OCI-LY1 (cell line): ENCODE measurements around the gene SRP14.

Experiments
- H2AFZ ChIP-seq: fragments of 200-600 bp; sonication (generic), shearing (Covaris generic); 2 replicates; pipeline ENCODE4 v1.6.0; 2014; ENCODE audit warnings: antibody characterized with exemption, mild to moderate bottlenecking, low read length
- H3F3A ChIP-seq: fragments of 200-600 bp; sonication (generic), shearing (Covaris generic); 2 replicates; pipeline ENCODE4 v1.6.0; 2014; ENCODE audit warnings: mild to moderate bottlenecking, antibody characterized with exemption, low read length, moderate library complexity; ENCODE audit not compliant: insufficient read depth
- H3K27ac ChIP-seq: fragments of 200-600 bp; sonication (generic); 2 replicates; pipeline ENCODE4 v1.5.1; 2014; ENCODE audit warnings: low read length, mixed run types, mild to moderate bottlenecking, low read depth; ENCODE audit not compliant: poor library complexity, severe bottlenecking
- H3K27me3 ChIP-seq: fragments of 200-600 bp; sonication (generic); 2 replicates; pipeline ENCODE4 v1.6.0; 2014; ENCODE audit warnings: antibody characterized with exemption, mild to moderate bottlenecking, low read length, moderate library complexity; ENCODE audit not compliant: insufficient read depth
- H3K36me3 ChIP-seq: fragments of 200-600 bp; sonication (generic); 2 replicates; pipeline ENCODE4 v1.6.1; 2014; ENCODE audit warnings: mild to moderate bottlenecking, antibody characterized with exemption, low read length, moderate library complexity, mixed read lengths; ENCODE audit not compliant: insufficient read depth
- H3K4me1 ChIP-seq: fragments of 200-600 bp; sonication (generic); 2 replicates; pipeline ENCODE4 v1.5.1; 2014; ENCODE audit warnings: mild to moderate bottlenecking, low read length, moderate library complexity; ENCODE audit not compliant: insufficient read depth, severe bottlenecking
- H3K4me2 ChIP-seq: fragments of 200-600 bp; sonication (generic), shearing (Covaris generic); 2 replicates; pipeline ENCODE4 v1.6.1; 2014; ENCODE audit warnings: low read length
- H3K4me3 ChIP-seq: fragments of 200-600 bp; sonication (generic); 2 replicates; pipeline ENCODE4 v1.5.1; 2014; ENCODE audit warnings: low read length, low read depth, mild to moderate bottlenecking, mixed read lengths; ENCODE audit not compliant: poor library complexity, severe bottlenecking
- H3K79me2 ChIP-seq: fragments of 200-600 bp; shearing (Covaris generic); 2 replicates; pipeline ENCODE4 v1.6.1; 2016; ENCODE audit warnings: mixed run types, low read length, mixed read lengths; ENCODE audit not compliant: insufficient read depth
- H3K9ac ChIP-seq: fragments of 200-600 bp; sonication (generic), shearing (Covaris generic); 2 replicates; pipeline ENCODE4 v1.6.1; 2014; ENCODE audit warnings: mild to moderate bottlenecking, low read length, mixed read lengths
- H3K9me2 ChIP-seq: fragments of 200-600 bp; sonication (generic), shearing (Covaris generic); 2 replicates; pipeline ENCODE4 v1.6.1; 2014; ENCODE audit warnings: low read depth, mild to moderate bottlenecking, low read length, mixed read lengths
- H3K9me3 ChIP-seq: fragments of 200-600 bp; shearing (Covaris generic); 2 replicates; pipeline ENCODE4 v1.6.1; 2014; ENCODE audit warnings: low read length, mixed read lengths
- H4K20me1 ChIP-seq: fragments of 200-600 bp; sonication (generic), shearing (Covaris generic); 2 replicates; pipeline ENCODE4 v1.6.0; 2016; ENCODE audit warnings: mild to moderate bottlenecking, low read length; ENCODE audit not compliant: insufficient read depth
- CTCF ChIP-seq: fragments of 200-600 bp; sonication (generic), shearing (Covaris generic); IDR thresholded peaks from 2 replicates; pipeline ENCODE4 v1.5.1; 2017; ENCODE audit warnings: mild to moderate bottlenecking, antibody characterized with exemption, low read length, moderate library complexity, mixed read lengths
- EZH2 ChIP-seq: fragments of 200-600 bp; sonication (generic), shearing (Covaris generic); IDR thresholded peaks from 2 replicates; pipeline ENCODE4 v1.8.0; 2017; ENCODE audit warnings: borderline replicate concordance, mixed run types, mild to moderate bottlenecking, antibody characterized with exemption, low read length, moderate library complexity, mixed read lengths

SRP14 gene

GRCh38 chr15:40006646-40007045 is 32.3 kb downstream of the SRP14 start:
- 0 out of 2 replicates have a peak, but pooled peaks cover 3% of the 10 kb centered on the region for H3F3A ChIP-seq
- no peak overlapping the region for H3K4me3 ChIP-seq
- no peak overlapping the region for H2AFZ ChIP-seq
- peaks cover 6% of the 10 kb centered on the region; the same call in 1 of the 2 replicates for H3K79me2 ChIP-seq
- H3K4me2 ChIP-seq, result no peak overlapping the region
- no peaks in the 10 kb centered on the region for H3K9me2 ChIP-seq
- H3K9me3 ChIP-seq, result no peaks in the 10 kb centered on the region
- H3K4me1 ChIP-seq, result peaks cover 1% of the 10 kb centered on the region
- TF ChIP-seq CTCF (no peak), EZH2 (no peak)
- no peak overlapping the region for H3K9ac ChIP-seq
- no peak overlapping the region for H3K27ac ChIP-seq
- peaks cover 99% of the 10 kb centered on the region for H3K36me3 ChIP-seq
- H4K20me1 ChIP-seq, result no peaks in the 10 kb centered on the region
- no peaks in the 10 kb centered on the region for H3K27me3 ChIP-seq

GRCh38 chr15:40006003-40006402 is 33.0 kb downstream of the SRP14 start:
- Histone ChIP-seq H3K79me2 (peaks cover 8% of the 10 kb centered on the region; the same call in 1 of the 2 replicates), H3F3A (0 out of 2 replicates have a peak, but pooled peaks cover 3% of the 10 kb centered on the region), H4K20me1 (no peaks in the 10 kb centered on the region), H3K27me3 (no peaks in the 10 kb centered on the region), H3K4me2 (no peak overlapping the region), H3K4me3 (no peak overlapping the region), H2AFZ (no peak overlapping the region), H3K27ac (no peak overlapping the region), H3K9me2 (no peaks in the 10 kb centered on the region), H3K9me3 (no peaks in the 10 kb centered on the region), H3K9ac (no peak overlapping the region), H3K4me1 (peaks cover 8% of the 10 kb centered on the region), H3K36me3 (peaks cover 99% of the 10 kb centered on the region)
- TF ChIP-seq EZH2 (no peak), CTCF (no peak)

GRCh38 chr15:40003116-40003916 is 35.7 kb downstream of the SRP14 start:
- Histone ChIP-seq H3K79me2 (peaks cover 30% of the 10 kb centered on the region), H3K4me3 (no peak overlapping the region), H3K9ac (no peak overlapping the region), H3F3A (0 out of 2 replicates have a peak, but pooled peaks cover 3% of the 10 kb centered on the region), H3K4me2 (no peak overlapping the region), H4K20me1 (no peaks in the 10 kb centered on the region), H3K9me2 (no peaks in the 10 kb centered on the region), H3K4me1 (peaks cover 34% of the 10 kb centered on the region), H3K9me3 (no peaks in the 10 kb centered on the region), H3K36me3 (peaks cover 84% of the 10 kb centered on the region), H2AFZ (no peak overlapping the region), H3K27me3 (no peaks in the 10 kb centered on the region), H3K27ac (no peak overlapping the region)
- no peak for TF ChIP-seq CTCF
- no peak for TF ChIP-seq EZH2
